ENCODE measurements around the gene IL20.
"Not testable (repeated sequence)": the region's sequence is repeated elsewhere in the genome, so short reads cannot be mapped to it uniquely, and the experiment has no call there.

GRCh38 chr1:206852662-206853061 lies 12.8 kb upstream of the IL20 start:
- TF ChIP-seq POLR2A (IDR thresholded peaks at IDR 0.05; ENCODE audit: low read depth, low read length); TAF1 (IDR thresholded peaks at IDR 0.05; ENCODE audit: borderline replicate concordance, low read depth, low read length); POLR2AphosphoS5 (IDR thresholded peaks at IDR 0.05; ENCODE audit: low read depth, low read length): not testable (repeated sequence)
